ENCODE data around the gene SECISBP2. TPM values are rescaled to one million over a fixed set of nuclear protein-coding genes. Genes with fewer than 3 reads are reported as not detected.

SECISBP2 gene
- total and polyA plus RNA-seq, 3 donors from 2014 or later: 127 to 176 (median 145) TPM

DNA sequence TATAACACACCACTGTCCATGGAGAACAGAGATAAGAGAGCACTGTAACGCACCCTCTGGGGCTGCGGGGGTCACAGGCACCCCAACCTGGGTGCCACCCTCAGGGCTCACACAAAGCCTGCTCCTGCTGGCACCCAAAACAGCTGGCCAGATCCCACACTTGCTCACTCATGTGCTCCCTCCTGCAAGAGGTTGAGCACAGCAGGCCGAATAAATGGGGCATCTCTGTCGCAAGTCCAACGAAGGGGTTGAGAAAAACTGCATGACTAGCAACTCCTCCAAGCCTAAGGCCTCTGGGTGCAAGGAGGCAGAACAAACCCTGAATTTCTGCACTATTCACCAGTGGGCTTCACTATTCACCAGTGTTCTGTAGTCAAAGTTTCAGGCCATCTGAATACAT, 80.3 kb downstream of the SECISBP2 start:
- Histone ChIP-seq H3K9me3 (no peaks in the 10 kb centered on the region), H3K27ac (no peak overlapping the region), H3K4me3 (no peak overlapping the region), H3K36me3 (ENCODE audit: low read depth, missing control alignments) (no peaks in the 10 kb centered on the region), H3K27me3 (no peaks in the 10 kb centered on the region), H3K4me1 (no peaks in the 10 kb centered on the region)
- WGBS, 2 donors: 82 to 89% methylated on average over 4 to 5 of the region's 5 CpGs
- DNase-seq: no peak
- TF ChIP-seq POLR2A (IDR thresholded peaks at IDR 0.05): no peak
- TF ChIP-seq, protein P1, sequence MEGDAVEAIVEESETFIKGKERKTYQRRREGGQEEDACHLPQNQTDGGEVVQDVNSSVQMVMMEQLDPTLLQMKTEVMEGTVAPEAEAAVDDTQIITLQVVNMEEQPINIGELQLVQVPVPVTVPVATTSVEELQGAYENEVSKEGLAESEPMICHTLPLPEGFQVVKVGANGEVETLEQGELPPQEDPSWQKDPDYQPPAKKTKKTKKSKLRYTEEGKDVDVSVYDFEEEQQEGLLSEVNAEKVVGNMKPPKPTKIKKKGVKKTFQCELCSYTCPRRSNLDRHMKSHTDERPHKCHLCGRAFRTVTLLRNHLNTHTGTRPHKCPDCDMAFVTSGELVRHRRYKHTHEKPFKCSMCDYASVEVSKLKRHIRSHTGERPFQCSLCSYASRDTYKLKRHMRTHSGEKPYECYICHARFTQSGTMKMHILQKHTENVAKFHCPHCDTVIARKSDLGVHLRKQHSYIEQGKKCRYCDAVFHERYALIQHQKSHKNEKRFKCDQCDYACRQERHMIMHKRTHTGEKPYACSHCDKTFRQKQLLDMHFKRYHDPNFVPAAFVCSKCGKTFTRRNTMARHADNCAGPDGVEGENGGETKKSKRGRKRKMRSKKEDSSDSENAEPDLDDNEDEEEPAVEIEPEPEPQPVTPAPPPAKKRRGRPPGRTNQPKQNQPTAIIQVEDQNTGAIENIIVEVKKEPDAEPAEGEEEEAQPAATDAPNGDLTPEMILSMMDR (IDR thresholded peaks at IDR 0.05): no peak
- intact Hi-C loops (cut with DNase I; ENCODE audit: low total_unique reads): no loop called here

DNA sequence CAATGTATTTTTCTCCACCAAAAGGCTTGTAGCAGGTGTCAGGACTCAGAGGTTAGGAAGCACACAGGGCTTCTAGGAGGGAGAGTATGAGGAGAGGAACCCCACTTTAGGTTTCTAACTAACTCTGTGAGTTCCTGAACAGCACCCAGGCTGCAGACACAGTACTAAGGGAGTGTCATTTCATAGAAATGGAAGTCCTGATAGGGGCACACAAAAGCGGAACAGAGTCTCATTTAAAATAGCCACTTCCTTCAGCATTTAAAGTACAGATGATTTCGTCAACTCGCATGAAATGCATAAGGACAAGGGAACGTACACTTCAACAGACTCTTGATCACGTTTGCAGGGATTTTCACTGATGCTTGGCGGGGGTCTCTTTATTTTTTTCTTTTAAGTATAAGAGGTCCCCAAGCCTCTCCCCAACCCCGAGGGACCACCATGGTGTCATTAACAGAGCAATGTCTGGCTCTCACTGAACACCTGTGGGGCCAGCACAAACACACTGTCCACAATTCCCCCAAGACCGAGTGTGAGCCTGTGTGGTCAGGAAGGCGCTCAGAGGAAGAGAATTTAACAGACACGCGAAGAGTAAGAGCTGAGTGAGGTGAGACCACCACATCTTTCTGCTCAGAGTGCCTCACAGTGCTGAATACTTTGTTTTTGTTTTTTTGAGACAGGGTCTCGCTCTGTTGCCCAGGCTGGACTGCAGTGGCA, 82.3 kb downstream of the SECISBP2 start:
- H3K36me3 ChIP-seq (ENCODE audit: low read depth, missing control alignments): no peaks in the 10 kb centered on the region
- WGBS, 2 donors: 82 to 84% methylated on average over 12 of the region's 12 CpGs
- intact Hi-C loops (cut with DNase I; ENCODE audit: low total_unique reads): no loop called here

DNA sequence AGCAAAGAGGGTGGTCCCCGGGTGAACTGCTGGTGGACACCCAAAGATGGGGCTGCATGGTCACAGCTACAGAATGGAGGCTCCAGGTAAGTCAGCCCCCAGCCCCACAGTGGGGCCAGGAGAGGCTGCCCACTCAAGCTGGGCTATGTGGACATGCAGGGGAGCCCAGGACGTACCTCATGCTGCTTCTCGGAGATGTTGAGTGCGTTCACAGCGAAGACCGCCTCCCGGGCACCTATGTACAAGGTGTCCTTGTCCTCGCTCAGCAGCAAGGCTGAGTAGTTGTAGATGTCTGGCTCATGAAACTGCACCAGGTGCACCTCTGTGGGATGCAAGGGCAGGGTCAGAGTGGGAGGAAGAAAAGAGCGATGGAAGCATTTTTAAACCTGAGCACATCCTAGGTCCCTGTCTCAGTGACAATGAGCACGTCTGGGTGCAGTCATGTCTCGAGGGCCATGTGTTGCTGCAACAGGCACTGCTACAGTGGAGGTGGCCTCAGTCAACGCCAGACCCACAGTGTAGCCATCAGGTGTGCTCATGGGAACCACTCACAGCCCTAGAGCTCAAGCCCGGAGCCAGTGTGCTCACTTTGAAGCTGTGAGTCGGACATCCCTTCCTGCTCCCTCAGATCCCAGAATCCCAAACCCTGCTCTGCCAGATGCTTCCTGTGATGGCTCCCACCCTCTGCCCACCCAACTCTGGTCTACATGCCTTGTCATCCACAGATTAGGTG, 84.6 kb downstream of the SECISBP2 start:
- Histone ChIP-seq H3K9me3 (no peaks in the 10 kb centered on the region), H3K36me3 (ENCODE audit: low read depth, missing control alignments) (no peaks in the 10 kb centered on the region), H3K4me1 (no peaks in the 10 kb centered on the region), H3K27me3 (no peaks in the 10 kb centered on the region), H3K27ac (no peak overlapping the region), H3K4me3 (no peak overlapping the region)
- intact Hi-C loops (cut with DNase I; ENCODE audit: low total_unique reads): no loop called here
- no peak for DNase-seq
- WGBS, 2 donors: 91 to 93% methylated on average over 13 to 14 of the region's 14 CpGs
- no peak for TF ChIP-seq POLR2A (IDR thresholded peaks at IDR 0.05)
- TF ChIP-seq, protein P1 (IDR thresholded peaks at IDR 0.05): no peak

More for the DNA sequence above, 82.3 kb downstream of the SECISBP2 start:
- H3K27ac ChIP-seq: no peak overlapping the region
- no peaks in the 10 kb centered on the region for H3K9me3 ChIP-seq
- no peak for TF ChIP-seq POLR2A (IDR thresholded peaks at IDR 0.05)
- TF ChIP-seq, protein P1 (IDR thresholded peaks at IDR 0.05): no peak
- H3K4me1 ChIP-seq: no peaks in the 10 kb centered on the region
- no peaks in the 10 kb centered on the region for H3K27me3 ChIP-seq
- H3K4me3 ChIP-seq: no peak overlapping the region
- no peak for DNase-seq

DNA sequence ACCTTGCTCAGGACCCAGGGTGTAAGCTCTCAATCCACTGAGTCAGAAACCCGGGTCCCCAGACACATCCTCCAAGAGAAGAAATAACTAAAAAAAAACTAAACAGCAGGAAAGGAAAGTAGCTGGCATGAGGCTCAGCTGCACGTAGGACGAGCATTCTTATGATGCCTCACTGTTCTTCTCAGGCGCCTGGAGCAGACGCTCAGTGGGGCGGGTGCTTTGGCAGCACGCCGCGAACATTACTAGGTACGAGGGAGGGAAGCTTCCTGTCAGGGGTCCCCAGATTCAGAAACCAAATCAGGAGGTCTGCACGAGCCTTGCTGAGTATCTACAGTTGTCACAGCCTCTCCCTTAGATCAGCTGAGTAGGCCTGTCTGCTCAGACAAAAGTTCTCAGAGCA, 85.8 kb downstream of the SECISBP2 start:
- intact Hi-C loops (cut with DNase I; ENCODE audit: low total_unique reads): no loop called here
- Histone ChIP-seq H3K4me1 (no peaks in the 10 kb centered on the region), H3K27ac (no peak overlapping the region), H3K9me3 (no peaks in the 10 kb centered on the region), H3K36me3 (ENCODE audit: low read depth, missing control alignments) (no peaks in the 10 kb centered on the region), H3K27me3 (no peaks in the 10 kb centered on the region), H3K4me3 (no peak overlapping the region)
- DNase-seq: no peak
- no peak for TF ChIP-seq POLR2A (IDR thresholded peaks at IDR 0.05)
- 85 to 91% methylated on average over 11 of the region's 11 CpGs for WGBS, 2 donors

GRCh38 chr9:89405826-89406225, 87.5 kb downstream of the SECISBP2 start:
- 75 to 79% methylated on average over 6 to 11 of the region's 11 CpGs for WGBS, 2 donors
- Histone ChIP-seq H3K27me3 (no peaks in the 10 kb centered on the region), H3K4me1 (no peaks in the 10 kb centered on the region), H3K36me3 (ENCODE audit: low read depth, missing control alignments) (no peaks in the 10 kb centered on the region), H3K9me3 (no peaks in the 10 kb centered on the region), H3K27ac (no peak overlapping the region), H3K4me3 (no peak overlapping the region)
- TF ChIP-seq, protein P1 (IDR thresholded peaks at IDR 0.05): no peak
- no peak for TF ChIP-seq POLR2A (IDR thresholded peaks at IDR 0.05)
- intact Hi-C loops (cut with DNase I; ENCODE audit: low total_unique reads): no loop called here
- no peak for DNase-seq
